Prostate gland (tissue), 2 donors: Measurements from ENCODE around the gene P2RY2. TPM values are rescaled to one million over a fixed set of nuclear protein-coding genes. Genes with fewer than 3 reads are reported as not detected.
"Not testable (repeated sequence)": the region's sequence is repeated elsewhere in the genome, so short reads cannot be mapped to it uniquely, and the experiment has no call there.

ENCODE experiments used
- DNase-seq: peaks from one replicate; pipeline ENCODE4 v3.0.0-alpha.2; 2019; ENCODE audit warnings: low spot score
- H3K27ac ChIP-seq, 2 donors: fragments of 200-600 bp; sonication (generic); 2 replicates each; pipeline ENCODE4 v1.5.1; 2017 to 2019
- H3K27me3 ChIP-seq: fragments of 200-600 bp; sonication (generic); replicated peaks from 2 replicates; pipeline ENCODE4 v1.5.1; 2019; ENCODE audit not compliant: insufficient read depth
- H3K36me3 ChIP-seq, 2 donors: fragments of 200-600 bp; sonication (generic); 1 replicate in 1 of 2; 2 replicates in 1 of 2; pipeline versions ENCODE4 v1.5.1 to v1.8.1; 2017 to 2019
- H3K4me1 ChIP-seq: fragments of 200-600 bp; sonication (generic); replicated peaks from 2 replicates; pipeline ENCODE4 v1.5.1; 2019
- H3K4me3 ChIP-seq, 2 donors: fragments of 200-600 bp; sonication (generic); 2 replicates each; pipeline ENCODE4 v1.5.1; 2017 to 2019
- H3K9me3 ChIP-seq: fragments of 200-600 bp; sonication (generic); 2 replicates; pipeline ENCODE4 v1.5.1; 2017
- CTCF ChIP-seq, 4 experiments: fragments of 200-600 bp in 2 of 4; fragments of 450-650 bp in 2 of 4; sonication (generic) in 2 of 4; IDR thresholded peaks; 1 replicate in 3 of 4; 2 replicates in 1 of 4; pipeline ENCODE4 v1.5.1; 2016 to 2019; ENCODE audit warnings: antibody characterized with exemption in 4 of 4, mild to moderate bottlenecking in 2 of 4, moderate library complexity in 2 of 4
- POLR2A ChIP-seq: fragments of 450-650 bp; IDR thresholded peaks from one replicate; pipeline ENCODE4 v1.6.1; 2016; ENCODE audit warnings: antibody characterized with exemption, mild to moderate bottlenecking
- POLR2AphosphoS5 ChIP-seq: sonication (generic); formaldehyde crosslinking; IDR thresholded peaks from one replicate; pipeline ENCODE4 v1.6.1; 2017; ENCODE audit warnings: antibody characterized with exemption
- WGBS: methylation state at CpG from one replicate; pipeline ENCODE4 v1.1.5; 2018; 5-methylcytosine and 5-hydroxymethylcytosine counted together
- intact Hi-C: fragments of 100-400 bp; cut with DNase I; formaldehyde crosslinking; loops from one replicate; pipeline ENCODE4 v1.14.2; 2022
- total RNA-seq, 2 donors: library from RNA; depleted of rRNA; stranded (reverse); fragments of >200 nt; gene quantifications; one replicate each; pipeline ENCODE4 v1.1.0, GENCODE V29; 2016

Gene P2RY2
- total RNA-seq, 2 donors from 2014 or later = 2.7 to 3.5 TPM

GRCh38 chr11:73230931-73231330 is 12.8 kb downstream of the P2RY2 start:
- WGBS = 90% methylated on average over 7 of the region's 7 CpGs
- TF ChIP-seq POLR2AphosphoS5 = no peak
- TF ChIP-seq POLR2A = no peak
- TF ChIP-seq CTCF (IDR thresholded peaks at IDR 0.05) = no peak
- no peaks in the 10 kb centered on the region for H3K27me3 ChIP-seq

GRCh38 chr11:73232487-73232886 is 14.4 kb downstream of the P2RY2 start:
- H3K4me3 ChIP-seq, H3K36me3 ChIP-seq, H3K4me1 ChIP-seq, H3K27ac ChIP-seq, H3K9me3 ChIP-seq, intact Hi-C loops, DNase-seq, H3K27me3 ChIP-seq: not testable (repeated sequence)
- WGBS = over 99% methylated on average over 7 of the region's 7 CpGs

More at GRCh38 chr11:73230931-73231330, 12.8 kb downstream of the P2RY2 start:
- no peak for DNase-seq
- Histone ChIP-seq H3K9me3 (no peaks in the 10 kb centered on the region), H3K36me3 (no peaks in the 10 kb centered on the region), H3K27ac (no peak overlapping the region), H3K4me3 (no peak overlapping the region), H3K4me1 (no peaks in the 10 kb centered on the region)
- intact Hi-C loops = no loop called here

- H3K36me3 ChIP-seq = no peaks in the 10 kb centered on the region
- no peaks in the 10 kb centered on the region for H3K27me3 ChIP-seq
- H3K4me3 ChIP-seq = no peak overlapping the region
- no peaks in the 10 kb centered on the region for H3K4me1 ChIP-seq
- no peak overlapping the region for H3K27ac ChIP-seq
- no peak for DNase-seq
- no peaks in the 10 kb centered on the region for H3K9me3 ChIP-seq
- TF ChIP-seq POLR2A (no peak), CTCF (IDR thresholded peaks at IDR 0.05) (no peak), POLR2AphosphoS5 (no peak)
- intact Hi-C loops = no loop called here
Observed at GRCh38 chr11:73233211-73233610, 15.1 kb downstream of the P2RY2 start.

- no peaks in the 10 kb centered on the region for H3K9me3 ChIP-seq
- H3K27ac ChIP-seq = no peak overlapping the region
- no peaks in the 10 kb centered on the region for H3K4me1 ChIP-seq
- DNase-seq = no peak
- no peaks in the 10 kb centered on the region for H3K27me3 ChIP-seq
- intact Hi-C loops = no loop called here
- no peak for TF ChIP-seq CTCF (IDR thresholded peaks at IDR 0.05)
- no peak for TF ChIP-seq POLR2A
- no peak for TF ChIP-seq POLR2AphosphoS5
- H3K36me3 ChIP-seq = no peaks in the 10 kb centered on the region
- no peak overlapping the region for H3K4me3 ChIP-seq
- 89% methylated on average over 22 of the region's 23 CpGs for WGBS
Observed at GRCh38 chr11:73233692-73234470, 15.8 kb downstream of the P2RY2 start.

- no peak for TF ChIP-seq POLR2AphosphoS5
- no peak for TF ChIP-seq CTCF (IDR thresholded peaks at IDR 0.05)
- TF ChIP-seq POLR2A = no peak
- Histone ChIP-seq H3K9me3 (no peaks in the 10 kb centered on the region), H3K36me3 (no peaks in the 10 kb centered on the region), H3K4me1 (no peaks in the 10 kb centered on the region), H3K27me3 (no peaks in the 10 kb centered on the region), H3K4me3 (no peak overlapping the region), H3K27ac (no peak overlapping the region)
- no peak for DNase-seq
- intact Hi-C loops = no loop called here
- 95% methylated on average over 56 of the region's 56 CpGs for WGBS
Observed at GRCh38 chr11:73234471-73235181, 16.5 kb downstream of the P2RY2 start.
